Peyer's patch (tissue), 4 donors: Measurements from ENCODE around the gene FBLN5. TPM values are rescaled to one million over a fixed set of nuclear protein-coding genes. Genes with fewer than 3 reads are reported as not detected.

Source experiments
- DNase-seq, 3 donors: peaks; one replicate each; pipeline ENCODE4 v3.0.0-alpha.2; 2017 to 2019
- H3K27ac ChIP-seq, 4 donors: fragments of 200-600 bp; sonication (generic); one replicate each; pipeline ENCODE4 v1.5.1; 2016 to 2019
- H3K27me3 ChIP-seq, 2 donors: fragments of 200-600 bp; sonication (generic); one replicate each; pipeline ENCODE4 v1.5.1; 2019
- H3K36me3 ChIP-seq, 3 donors: fragments of 200-600 bp; sonication (generic); one replicate each; pipeline ENCODE4 v1.5.1; 2016 to 2019
- H3K4me1 ChIP-seq, 4 donors: fragments of 200-600 bp; sonication (generic); one replicate each; pipeline ENCODE4 v1.5.1; 2016 to 2019
- H3K4me3 ChIP-seq, 4 donors: fragments of 200-600 bp; sonication (generic); 1 replicate in 3 of 4; 2 replicates in 1 of 4; pipeline ENCODE4 v1.5.1; 2016 to 2019; ENCODE audit warnings: mild to moderate bottlenecking in 1 of 4
- H3K9me3 ChIP-seq, 4 donors: fragments of 200-600 bp; sonication (generic); one replicate each; pipeline ENCODE4 v1.5.1; 2016 to 2019; ENCODE audit warnings: mild to moderate bottlenecking in 1 of 4
- POLR2A ChIP-seq, 2 donors: fragments of 450-650 bp; IDR thresholded peaks; one replicate each; pipeline ENCODE4 v1.5.1; 2017; ENCODE audit warnings: antibody characterized with exemption in 2 of 2, mild to moderate bottlenecking in 2 of 2, moderate library complexity in 2 of 2
- total RNA-seq, 4 donors: library from RNA; depleted of rRNA; stranded (reverse); fragments of >200 nt; gene quantifications; one replicate each; pipeline ENCODE4 v1.1.0, GENCODE V29; 2016
- TF ChIP-seq, protein P1 (sequence below), 6 experiments: fragments of 450-650 bp in 4 of 6; fragments of 200-600 bp in 2 of 6; sonication (generic) in 1 of 6; IDR thresholded peaks; one replicate each; pipeline ENCODE4 v1.5.1; 2017 to 2019; ENCODE audit warnings: antibody characterized with exemption in 6 of 6, mild to moderate bottlenecking in 3 of 6, moderate library complexity in 1 of 6

The FBLN5 gene
- total RNA-seq, 4 donors from 2014 or later = 30.5 to 61.1 (median 51.2) TPM

DNA sequence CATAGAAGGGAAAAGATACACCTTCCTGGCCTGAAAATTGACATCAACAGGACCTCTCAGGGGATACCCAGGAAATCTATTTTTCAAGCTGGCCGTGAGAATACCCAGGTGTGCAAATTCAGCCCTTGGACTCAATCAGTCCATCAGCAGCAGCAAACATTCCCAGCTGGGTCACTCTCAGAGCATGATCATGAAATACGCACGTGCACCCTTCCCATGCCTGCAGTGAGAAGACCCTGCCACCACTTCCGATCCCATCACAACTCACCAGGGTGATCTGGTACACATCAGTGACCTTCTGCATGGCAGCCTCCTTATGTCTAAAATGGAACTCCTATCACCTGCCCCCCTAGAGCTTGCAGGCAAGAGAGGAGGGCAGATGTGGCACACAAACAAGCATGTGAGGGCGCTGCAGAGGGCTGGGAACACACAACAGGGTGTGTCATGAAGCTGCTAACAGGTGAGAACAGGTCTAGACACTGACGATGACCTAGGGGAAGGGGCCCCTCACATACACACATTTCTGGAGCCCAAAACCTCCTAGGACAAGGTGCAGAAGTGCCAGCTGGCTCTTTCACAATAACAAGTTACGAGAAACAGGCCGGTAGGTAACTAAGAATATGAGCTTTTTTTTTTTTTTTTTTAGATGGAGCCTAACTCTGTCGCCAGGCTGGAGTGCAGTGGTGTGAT lies 42.4 kb downstream of the FBLN5 start:
- TF ChIP-seq POLR2A (IDR thresholded peaks at IDR 0.05) = no peak
- TF ChIP-seq, protein P1, sequence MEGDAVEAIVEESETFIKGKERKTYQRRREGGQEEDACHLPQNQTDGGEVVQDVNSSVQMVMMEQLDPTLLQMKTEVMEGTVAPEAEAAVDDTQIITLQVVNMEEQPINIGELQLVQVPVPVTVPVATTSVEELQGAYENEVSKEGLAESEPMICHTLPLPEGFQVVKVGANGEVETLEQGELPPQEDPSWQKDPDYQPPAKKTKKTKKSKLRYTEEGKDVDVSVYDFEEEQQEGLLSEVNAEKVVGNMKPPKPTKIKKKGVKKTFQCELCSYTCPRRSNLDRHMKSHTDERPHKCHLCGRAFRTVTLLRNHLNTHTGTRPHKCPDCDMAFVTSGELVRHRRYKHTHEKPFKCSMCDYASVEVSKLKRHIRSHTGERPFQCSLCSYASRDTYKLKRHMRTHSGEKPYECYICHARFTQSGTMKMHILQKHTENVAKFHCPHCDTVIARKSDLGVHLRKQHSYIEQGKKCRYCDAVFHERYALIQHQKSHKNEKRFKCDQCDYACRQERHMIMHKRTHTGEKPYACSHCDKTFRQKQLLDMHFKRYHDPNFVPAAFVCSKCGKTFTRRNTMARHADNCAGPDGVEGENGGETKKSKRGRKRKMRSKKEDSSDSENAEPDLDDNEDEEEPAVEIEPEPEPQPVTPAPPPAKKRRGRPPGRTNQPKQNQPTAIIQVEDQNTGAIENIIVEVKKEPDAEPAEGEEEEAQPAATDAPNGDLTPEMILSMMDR (IDR thresholded peaks at IDR 0.05) = no peak
- Histone ChIP-seq H3K36me3 (no peaks in the 10 kb centered on the region), H3K9me3 (no peaks in the 10 kb centered on the region), H3K27me3 (no peaks in the 10 kb centered on the region), H3K27ac (no peak overlapping the region), H3K4me1 (no peaks in the 10 kb centered on the region), H3K4me3 (no peak overlapping the region)
- no peak for DNase-seq

DNA sequence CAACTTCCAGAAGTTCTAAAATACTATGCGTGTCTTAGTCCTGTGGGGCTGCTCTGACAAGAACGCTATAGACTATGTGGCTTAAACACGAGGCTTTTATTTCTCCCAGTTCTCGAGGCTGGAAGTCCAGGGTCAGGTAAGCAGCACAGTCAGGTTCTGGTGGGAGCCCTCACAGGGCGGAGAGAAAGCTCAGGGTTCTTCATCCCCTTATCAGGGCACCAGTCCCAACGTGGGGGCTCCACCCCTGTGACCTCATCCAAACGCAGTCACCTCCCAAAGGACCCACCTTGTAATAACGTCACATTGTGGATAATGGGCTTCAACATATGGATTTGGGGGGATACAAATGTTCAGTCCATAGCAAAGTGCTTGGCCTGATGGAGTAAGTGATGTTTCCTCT lies 43.0 kb downstream of the FBLN5 start:
- H3K4me3 ChIP-seq = no peak overlapping the region
- no peaks in the 10 kb centered on the region for H3K36me3 ChIP-seq
- H3K27me3 ChIP-seq = no peaks in the 10 kb centered on the region
- H3K4me1 ChIP-seq = no peaks in the 10 kb centered on the region
- H3K9me3 ChIP-seq = no peaks in the 10 kb centered on the region
- no peak for DNase-seq
- TF ChIP-seq POLR2A (IDR thresholded peaks at IDR 0.05) = no peak
- TF ChIP-seq, protein P1 (IDR thresholded peaks at IDR 0.05) = no peak
- no peak overlapping the region for H3K27ac ChIP-seq

DNA sequence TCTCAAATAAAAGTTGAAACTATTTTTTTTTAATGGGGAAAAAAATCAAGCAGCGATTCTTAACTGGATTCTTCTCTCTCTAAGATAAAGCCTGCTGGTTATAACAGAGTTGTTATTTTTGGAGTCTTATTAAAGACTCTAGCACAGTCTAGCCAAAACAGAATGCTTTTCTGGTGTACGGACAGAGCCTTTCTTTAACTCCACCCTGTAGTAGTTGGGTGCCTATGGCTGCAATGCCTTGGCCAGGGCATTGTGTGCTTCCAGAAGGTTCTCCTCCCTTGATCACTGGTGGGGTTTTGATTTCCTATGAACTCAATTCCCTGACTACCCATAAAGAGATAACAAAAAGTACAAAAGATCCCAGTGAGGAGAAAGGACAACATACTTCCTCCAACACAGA lies 44.4 kb downstream of the FBLN5 start:
- H3K4me3 ChIP-seq = no peak overlapping the region
- DNase-seq = no peak
- H3K27me3 ChIP-seq = no peaks in the 10 kb centered on the region
- H3K4me1 ChIP-seq = no peaks in the 10 kb centered on the region
- H3K36me3 ChIP-seq = no peaks in the 10 kb centered on the region
- H3K27ac ChIP-seq = no peak overlapping the region
- TF ChIP-seq, protein P1 (IDR thresholded peaks at IDR 0.05) = no peak
- no peaks in the 10 kb centered on the region for H3K9me3 ChIP-seq

DNA sequence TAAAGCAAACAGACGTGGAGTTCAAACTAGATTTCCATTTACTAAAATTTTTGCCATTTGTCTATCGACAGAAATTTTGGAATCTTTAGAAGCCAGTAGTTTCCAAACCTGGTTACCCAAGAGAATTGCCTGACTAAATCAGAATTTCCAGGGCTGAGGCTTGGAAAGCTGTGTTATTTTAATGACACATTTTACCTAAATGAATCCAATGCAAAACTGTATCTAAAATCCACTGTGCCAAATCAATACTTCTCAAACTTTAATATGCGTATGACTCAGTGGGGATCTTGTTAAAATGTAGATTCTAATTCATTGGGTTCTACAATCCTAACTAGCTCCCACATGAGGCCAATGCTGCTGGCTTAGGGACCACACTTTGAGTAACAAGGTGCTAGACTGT lies 45.2 kb downstream of the FBLN5 start:
- Histone ChIP-seq H3K9me3 (no peaks in the 10 kb centered on the region), H3K27ac (no peak overlapping the region), H3K4me1 (no peaks in the 10 kb centered on the region), H3K36me3 (no peaks in the 10 kb centered on the region), H3K4me3 (no peak overlapping the region), H3K27me3 (no peaks in the 10 kb centered on the region)
- TF ChIP-seq, protein P1 (IDR thresholded peaks at IDR 0.05) = no peak
- TF ChIP-seq POLR2A (IDR thresholded peaks at IDR 0.05) = no peak
- DNase-seq = no peak

DNA sequence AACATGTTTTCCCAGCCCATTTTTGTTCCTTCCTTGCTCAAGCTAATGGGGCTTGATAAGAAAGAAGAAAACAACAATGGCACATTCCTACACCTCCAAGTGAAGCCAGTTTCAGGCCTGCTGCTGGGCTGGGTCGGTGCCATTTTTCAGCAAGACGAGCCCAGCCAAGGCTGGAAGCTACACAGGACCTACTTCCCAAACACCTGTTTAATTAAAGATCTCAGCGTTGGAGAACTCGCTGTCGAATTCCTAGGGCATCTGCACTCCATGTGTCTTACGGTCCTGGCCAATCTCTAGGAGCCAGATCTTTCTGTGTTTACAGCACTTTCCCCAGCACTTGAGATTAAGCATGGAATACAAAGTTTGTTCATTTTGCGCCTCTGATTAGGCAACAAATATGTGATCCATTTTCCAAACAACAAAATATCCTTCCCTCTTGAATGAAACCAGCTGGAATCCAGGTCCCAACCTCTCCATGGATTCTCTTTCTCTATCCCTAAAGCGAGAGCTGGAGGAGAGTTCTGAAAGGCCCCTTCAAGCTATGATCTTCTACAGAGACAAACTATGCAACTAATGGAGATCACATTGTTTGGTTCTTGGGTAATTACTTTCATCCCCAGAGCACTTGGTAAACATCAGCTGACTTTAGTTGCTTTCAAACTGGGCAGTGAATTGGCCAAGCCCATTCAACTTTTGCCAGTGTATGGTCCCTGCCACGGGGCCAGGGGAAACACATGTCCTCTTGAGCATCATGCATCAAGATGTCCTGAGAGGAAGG lies 45.9 kb downstream of the FBLN5 start:
- no peaks in the 10 kb centered on the region for H3K4me1 ChIP-seq
- TF ChIP-seq, protein P1 (IDR thresholded peaks at IDR 0.05) = no peak
- no peak for TF ChIP-seq POLR2A (IDR thresholded peaks at IDR 0.05)

More for the DNA sequence above, 45.9 kb downstream of the FBLN5 start:
- Histone ChIP-seq H3K36me3 (no peaks in the 10 kb centered on the region), H3K9me3 (no peaks in the 10 kb centered on the region), H3K27ac (peak overlapping the region in 1 of 4 donors; percentile 1), H3K27me3 (no peaks in the 10 kb centered on the region), H3K4me3 (no peak overlapping the region)
- no peak for DNase-seq
